Measurements from ENCODE around the gene ZNF581. TPM values are rescaled to one million over a fixed set of nuclear protein-coding genes. Genes with fewer than 3 reads are reported as not detected.

ZNF581 gene
- total RNA-seq, 1 donor from 2014 or later = 18.3 TPM

- DNase-seq (ENCODE audit: low read depth in 2 of 2) = no peak
Observed at GRCh38 chr19:55693336-55693974, 50.0 kb downstream of the ZNF581 start.

GRCh38 chr19:55694241-55694655, 50.8 kb downstream of the ZNF581 start:
- DNase-seq (ENCODE audit: low read depth in 2 of 2) = no peak

DNA sequence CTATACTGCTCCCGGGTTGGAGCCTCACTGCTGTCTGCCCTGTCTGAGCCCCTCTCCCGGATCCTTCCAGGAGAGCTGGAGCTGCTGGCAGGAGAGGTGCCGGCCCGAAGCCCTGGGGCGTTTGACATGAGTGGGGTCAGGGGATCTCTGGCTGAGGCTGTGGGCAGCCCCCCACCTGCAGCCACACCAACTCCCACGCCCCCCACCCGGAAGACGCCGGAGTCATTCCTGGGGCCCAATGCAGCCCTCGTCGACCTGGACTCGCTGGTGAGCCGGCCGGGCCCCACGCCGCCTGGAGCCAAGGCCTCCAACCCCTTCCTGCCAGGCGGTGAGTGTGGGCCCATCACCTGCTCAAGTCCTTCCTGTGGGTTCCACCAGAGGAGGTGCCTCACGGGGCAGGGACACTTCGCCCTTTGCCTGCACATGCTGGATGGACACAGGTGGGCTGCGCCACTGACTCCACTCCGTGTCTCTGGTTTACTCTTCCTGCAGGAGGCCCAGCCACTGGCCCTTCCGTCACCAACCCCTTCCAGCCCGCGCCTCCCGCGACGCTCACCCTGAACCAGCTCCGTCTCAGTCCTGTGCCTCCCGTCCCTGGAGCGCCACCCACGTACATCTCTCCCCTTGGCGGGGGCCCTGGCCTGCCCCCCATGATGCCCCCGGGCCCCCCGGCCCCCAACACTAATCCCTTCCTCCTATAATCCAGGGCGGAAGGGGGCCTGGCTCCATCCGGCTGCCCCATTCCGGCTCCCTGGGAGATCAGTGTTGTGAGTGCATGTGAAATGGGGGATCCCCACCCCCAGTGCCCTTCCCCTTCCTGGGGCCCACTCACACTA, 51.4 kb downstream of the ZNF581 start:
- DNase-seq (ENCODE audit: low read depth in 2 of 2) = no peak

Other genes with a start within 250 kb of the ZNF581 start
- gene UBE2S, start 235.9 kb upstream of the ZNF581 start, total RNA-seq = 44.4 and 76.5 TPM in 2 replicates
- not detected in 2 replicates for gene SHISA7, start 200.3 kb upstream of the ZNF581 start, total RNA-seq
- gene ISOC2, start 182.0 kb upstream of the ZNF581 start, total RNA-seq = 60.7 and 61.9 TPM in 2 replicates
- not detected in 2 replicates for gene C19orf85, start 178.9 kb upstream of the ZNF581 start, total RNA-seq
- 0.65 and 0.79 TPM in 2 replicates for gene ZNF628, start 167.0 kb upstream of the ZNF581 start, total RNA-seq
- 5.2 and 7.2 TPM in 2 replicates for gene NAT14, start 158.5 kb upstream of the ZNF581 start, total RNA-seq
- 0.22 TPM in 1 of 2 replicates, not detected in the other for gene SSC5D, start 155.2 kb upstream of the ZNF581 start, total RNA-seq
- not detected in 2 replicates for gene SBK2, start 106.5 kb upstream of the ZNF581 start, total RNA-seq
- 0.20 and 0.22 TPM in 2 replicates for gene SBK3, start 98.1 kb upstream of the ZNF581 start, total RNA-seq
- gene ZNF579, start 62.8 kb upstream of the ZNF581 start, total RNA-seq = 2.4 and 2.6 TPM in 2 replicates
- 1.5 and 3.2 TPM in 2 replicates for gene FIZ1, start 44.1 kb upstream of the ZNF581 start, total RNA-seq
- 7.0 and 11.5 TPM in 2 replicates for gene ZNF524, start 43.4 kb upstream of the ZNF581 start, total RNA-seq
- 0.44 and 0.79 TPM in 2 replicates for gene ZNF865, start 38.0 kb upstream of the ZNF581 start, total RNA-seq
- 2.8 and 4.8 TPM in 2 replicates for gene ZNF784, start 19.1 kb upstream of the ZNF581 start, total RNA-seq
- gene ZNF580, start 2.6 kb upstream of the ZNF581 start, total RNA-seq = 1.3 and 2.0 TPM in 2 replicates
- gene CCDC106, start 4.6 kb downstream of the ZNF581 start, total RNA-seq = 5.9 and 10.7 TPM in 2 replicates
- gene U2AF2, start 11.4 kb downstream of the ZNF581 start, total RNA-seq = 61.9 and 62.9 TPM in 2 replicates
- 20.7 and 27.0 TPM in 2 replicates for gene EPN1, start 31.6 kb downstream of the ZNF581 start, total RNA-seq
- not detected in 2 replicates for gene NLRP9, start 94.8 kb downstream of the ZNF581 start, total RNA-seq
- gene RFPL4A, start 115.4 kb downstream of the ZNF581 start, total RNA-seq = 1.1 and 1.2 TPM in 2 replicates
- gene RFPL4AL1, start 125.5 kb downstream of the ZNF581 start, total RNA-seq = 0.22 and 0.40 TPM in 2 replicates
- gene NLRP11, start 188.3 kb downstream of the ZNF581 start, total RNA-seq = under 0.01 TPM in 2 replicates
- gene NLRP4, start 192.9 kb downstream of the ZNF581 start, total RNA-seq = not detected in 2 replicates